GM18526 (cell line): ENCODE measurements around the gene LRRC7.

Experiments used
- POLR2A ChIP-seq: IDR thresholded peaks from 3 replicates; pipeline ENCODE4 v1.6.1; 2011; ENCODE audit not compliant: insufficient read length; ENCODE audit errors: extremely low read depth

LRRC7 gene

DNA sequence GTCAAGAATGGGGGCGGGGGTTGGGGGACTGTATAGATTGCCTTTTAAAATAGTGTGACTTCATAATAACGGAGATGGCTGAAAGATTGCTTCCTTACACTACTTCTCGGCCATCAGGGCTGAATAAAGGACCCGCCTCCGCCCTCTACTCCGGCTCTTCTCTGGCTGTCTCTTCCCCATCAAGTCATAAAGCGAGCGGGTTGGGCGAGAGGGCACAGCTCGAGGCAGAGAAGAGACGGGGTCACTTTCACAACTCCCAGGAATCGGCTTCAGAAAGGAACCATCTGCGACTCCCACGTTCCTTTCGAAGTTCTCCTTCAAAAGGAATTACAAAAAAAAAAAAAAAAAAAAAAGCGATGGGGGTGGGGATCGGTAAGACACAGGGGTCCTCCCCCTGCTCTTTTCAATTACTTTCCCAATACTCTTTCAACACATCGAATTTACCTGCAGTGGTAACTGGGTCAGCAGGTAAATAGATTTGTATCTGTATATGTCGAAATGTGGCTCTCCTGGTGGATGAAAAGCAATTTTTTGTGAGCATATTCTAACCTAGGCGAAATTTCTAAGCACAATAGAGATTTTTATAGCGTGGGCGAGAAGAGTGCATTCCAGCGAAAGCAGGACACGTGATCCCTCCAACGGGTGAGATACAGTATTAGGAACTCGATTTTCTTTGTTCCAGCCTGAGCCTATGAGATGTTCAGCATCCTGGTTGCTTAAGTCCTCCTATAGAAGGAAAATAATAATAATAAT lies 2.0 kb downstream of the LRRC7 start:
- TF ChIP-seq POLR2A: no peak

DNA sequence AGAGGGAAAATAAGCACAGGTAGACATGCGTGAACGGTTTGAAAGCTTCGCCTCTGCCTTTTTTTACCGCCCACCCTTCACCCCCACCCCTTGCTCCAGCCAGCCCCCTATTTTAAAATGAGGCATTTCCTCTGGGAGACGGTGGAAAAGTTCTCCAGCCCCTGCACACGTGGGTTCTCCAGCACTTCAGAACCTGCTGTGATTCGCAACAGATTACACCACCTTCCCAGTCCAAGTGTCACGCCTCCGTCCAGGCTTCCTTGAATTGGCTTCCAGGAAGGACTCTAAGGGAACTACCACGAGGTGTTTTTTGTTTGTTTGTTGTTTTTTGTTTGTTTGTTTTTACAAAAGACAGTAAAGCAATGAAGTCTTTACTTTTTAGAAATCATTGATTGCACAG lies 2.6 kb downstream of the LRRC7 start:
- no peak for TF ChIP-seq POLR2A

DNA sequence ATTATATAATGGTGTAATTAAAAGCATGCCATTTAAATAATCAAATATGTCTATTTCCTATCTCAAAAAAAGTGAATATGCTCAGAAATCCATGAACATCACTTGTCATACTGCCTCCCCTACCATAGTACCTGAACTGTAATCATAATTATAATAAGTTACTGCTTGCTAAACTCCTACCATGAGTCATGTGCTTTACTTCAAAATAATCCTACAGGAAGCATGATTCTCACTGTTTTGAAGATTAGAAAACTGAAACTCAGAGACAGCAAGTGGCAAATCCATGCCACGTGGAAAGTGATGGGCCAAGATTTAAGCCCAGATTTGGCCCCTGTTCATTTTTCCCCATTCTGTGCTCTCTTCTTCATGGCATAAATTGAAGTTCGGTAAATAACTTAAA lies 5.2 kb downstream of the LRRC7 start:
- no peak for TF ChIP-seq POLR2A

DNA sequence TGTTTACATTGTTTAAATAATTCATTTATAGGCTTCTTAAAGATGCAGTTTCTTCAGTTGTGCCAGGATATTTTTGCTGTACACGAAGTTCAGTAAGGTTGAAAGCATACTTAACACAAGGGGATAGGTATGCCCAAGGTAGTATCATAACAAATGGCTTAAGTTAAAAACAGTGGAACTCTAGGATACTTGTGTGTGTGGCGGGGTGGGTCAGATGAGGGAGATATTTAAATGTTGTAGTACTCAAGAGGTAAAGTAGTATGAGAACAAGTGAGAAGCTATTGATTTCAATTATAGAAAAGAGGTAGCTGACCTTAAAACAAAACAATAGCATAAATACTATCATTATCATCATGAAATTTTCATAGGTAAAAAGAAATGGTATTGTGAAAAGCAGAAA lies 6.2 kb downstream of the LRRC7 start:
- no peak for TF ChIP-seq POLR2A

DNA sequence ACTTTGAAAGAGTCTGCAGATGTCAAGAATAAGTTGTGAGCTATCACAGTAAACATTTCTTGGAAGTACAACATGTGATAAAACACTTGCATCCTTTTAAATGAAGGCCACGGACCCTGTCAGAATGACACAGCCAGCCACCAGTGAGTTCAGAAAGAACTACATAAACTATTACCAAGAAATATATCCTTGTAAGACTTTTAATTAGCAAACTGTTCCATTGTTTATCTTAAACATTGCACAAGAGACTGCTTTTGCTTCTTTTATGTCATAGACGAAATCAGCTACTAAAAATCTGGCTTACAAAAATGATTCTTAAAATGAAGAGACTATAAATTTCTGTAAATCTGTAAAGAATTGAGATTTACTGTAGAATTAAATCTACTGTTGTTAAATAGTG lies 17.9 kb downstream of the LRRC7 start:
- TF ChIP-seq POLR2A: no peak

DNA sequence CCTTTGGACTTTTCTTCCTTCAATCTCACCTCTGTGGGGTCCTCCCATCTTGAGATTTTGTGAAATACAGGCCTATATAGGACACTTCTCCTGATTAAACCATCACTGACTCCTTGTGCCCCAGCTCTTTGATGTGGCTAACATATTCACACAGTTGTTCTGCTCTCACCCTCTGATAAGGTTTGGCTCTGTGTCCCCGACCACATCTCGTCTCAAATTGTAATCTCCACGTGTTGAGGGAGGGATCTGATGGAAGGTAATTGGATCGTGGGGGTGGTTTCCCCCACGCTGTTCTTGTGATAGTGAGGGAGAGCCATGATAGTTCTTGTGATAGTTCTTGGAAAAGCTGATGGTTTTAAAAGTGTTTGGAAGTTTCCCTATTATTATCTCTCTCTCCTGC lies 19.7 kb downstream of the LRRC7 start:
- no peak for TF ChIP-seq POLR2A

DNA sequence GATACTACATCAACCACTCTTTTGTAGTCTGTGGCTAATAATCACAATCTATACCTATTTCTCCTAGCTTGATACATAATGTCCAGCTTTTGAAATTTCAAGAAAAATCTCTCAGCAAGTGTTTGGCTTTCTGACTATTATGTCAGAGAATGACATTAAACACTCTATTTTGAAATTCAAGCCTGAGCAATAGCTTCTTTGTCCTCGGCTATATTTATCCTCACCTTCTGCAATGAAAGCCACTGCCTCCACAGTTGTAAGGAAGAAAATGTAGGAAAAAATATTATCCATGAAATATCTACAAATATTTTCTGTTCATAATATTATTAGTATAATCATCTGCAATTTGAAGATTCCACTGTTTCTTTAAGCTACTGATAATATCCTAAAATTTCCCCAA lies 22.1 kb downstream of the LRRC7 start:
- no peak for TF ChIP-seq POLR2A

DNA sequence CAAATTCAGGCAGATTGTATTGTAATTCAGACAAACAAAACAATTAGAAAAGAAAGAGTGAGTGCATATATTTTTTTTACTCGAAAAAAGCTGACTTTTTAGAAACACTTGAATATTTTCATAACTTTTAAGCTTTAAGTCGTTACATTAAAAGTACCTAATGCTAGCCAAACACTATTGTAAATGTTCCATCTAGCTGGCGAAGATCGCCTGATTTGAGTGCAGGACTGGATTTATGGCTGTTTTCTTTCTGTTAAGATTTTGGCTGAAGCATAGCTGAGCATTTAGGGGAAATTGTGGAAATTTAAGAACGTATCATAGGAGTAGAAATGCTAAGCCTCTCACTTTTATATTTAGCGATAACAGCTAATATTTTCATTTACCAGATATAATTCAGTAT lies 24.6 kb downstream of the LRRC7 start:
- no peak for TF ChIP-seq POLR2A

DNA sequence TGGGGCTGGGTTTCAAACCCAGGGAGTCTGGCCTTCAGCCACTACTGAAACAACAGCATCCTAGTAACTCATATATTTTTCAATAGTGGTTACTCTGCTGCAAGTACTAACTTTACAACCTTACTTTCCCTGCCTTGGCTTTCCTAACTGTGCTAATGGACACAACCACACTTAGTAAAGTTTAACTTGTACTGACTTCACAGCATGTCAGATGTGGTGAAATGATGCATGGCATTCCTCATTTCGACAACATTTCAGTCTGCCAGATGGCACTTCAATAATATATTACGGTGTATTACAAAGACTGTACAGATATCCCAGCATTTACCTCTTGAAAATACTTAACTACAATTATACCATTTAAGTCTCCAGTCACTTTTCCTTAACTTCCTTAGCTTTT lies 27.8 kb downstream of the LRRC7 start:
- TF ChIP-seq POLR2A: no peak

DNA sequence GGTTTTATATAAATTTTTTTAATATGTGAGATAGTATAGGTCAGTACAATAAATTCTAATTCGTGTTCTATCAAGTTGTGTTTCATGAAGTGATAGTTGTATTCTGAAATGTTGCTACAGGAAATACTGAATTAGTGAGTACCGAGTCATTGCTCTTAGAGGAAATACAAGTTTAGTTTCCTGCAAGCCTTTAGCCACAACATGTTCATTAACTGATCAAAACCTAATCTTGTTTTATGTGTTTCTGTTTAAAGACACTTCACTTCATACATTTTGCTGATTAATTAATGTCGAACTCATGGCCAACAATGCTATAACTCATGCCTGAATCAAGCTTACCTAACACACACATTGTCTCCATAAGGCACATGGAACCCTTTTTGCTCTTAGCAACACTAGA lies 43.6 kb downstream of the LRRC7 start:
- no peak for TF ChIP-seq POLR2A

DNA sequence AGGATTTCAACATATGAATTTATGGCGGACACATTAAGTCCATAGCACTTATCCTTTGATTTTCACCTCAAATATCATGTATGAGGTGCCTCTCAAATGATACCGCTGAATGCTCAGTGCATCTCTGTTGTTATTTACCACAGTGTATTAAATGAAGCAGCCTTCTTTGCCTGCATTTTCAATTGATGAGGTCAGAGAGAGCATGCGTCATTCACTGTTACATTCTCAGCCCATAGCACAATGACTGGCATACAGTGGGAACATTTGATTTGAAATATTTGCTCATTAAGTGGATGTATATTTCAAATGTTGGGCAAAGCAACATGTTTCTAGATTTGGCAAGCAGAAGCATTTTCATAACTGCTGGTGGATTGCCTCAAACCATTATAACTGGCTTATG lies 45.7 kb downstream of the LRRC7 start:
- no peak for TF ChIP-seq POLR2A

DNA sequence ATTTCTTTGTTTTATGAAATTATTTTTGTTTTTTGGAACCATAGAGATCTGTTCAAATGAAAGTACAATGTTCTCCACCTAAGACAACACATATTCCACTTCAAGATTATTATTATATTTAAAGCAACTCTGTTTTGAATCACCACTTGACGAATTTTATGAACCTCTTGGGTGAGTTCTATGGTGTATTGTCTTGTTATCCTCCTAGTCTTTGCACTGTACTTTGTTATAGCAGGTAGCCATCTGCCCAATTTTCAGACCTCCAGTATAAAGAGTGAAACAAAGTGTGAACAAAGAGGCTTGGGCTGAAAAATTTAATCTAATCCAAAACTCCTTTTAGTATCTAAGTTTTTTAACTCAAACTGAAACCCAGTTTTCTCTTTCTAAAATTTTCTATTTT lies 71.0 kb downstream of the LRRC7 start:
- TF ChIP-seq POLR2A: no peak

DNA sequence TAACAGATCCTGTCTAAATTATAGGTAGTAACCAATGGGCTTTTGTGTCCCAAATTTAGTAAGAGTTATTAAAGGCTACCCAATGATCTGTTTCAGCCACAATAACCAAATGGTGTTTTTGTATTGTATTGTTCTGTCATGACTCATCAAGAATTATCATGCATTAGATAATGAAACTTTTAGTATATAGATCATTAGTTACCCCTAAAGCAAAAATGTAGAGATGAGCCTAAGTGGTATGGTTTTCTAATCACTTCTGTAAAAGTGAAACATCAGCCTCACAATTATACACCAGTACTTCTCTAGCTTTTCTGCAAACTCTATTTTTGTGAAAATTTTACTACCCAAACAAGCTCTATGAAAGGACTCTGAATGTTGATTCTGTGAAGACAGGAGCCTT lies 71.4 kb downstream of the LRRC7 start:
- no peak for TF ChIP-seq POLR2A

DNA sequence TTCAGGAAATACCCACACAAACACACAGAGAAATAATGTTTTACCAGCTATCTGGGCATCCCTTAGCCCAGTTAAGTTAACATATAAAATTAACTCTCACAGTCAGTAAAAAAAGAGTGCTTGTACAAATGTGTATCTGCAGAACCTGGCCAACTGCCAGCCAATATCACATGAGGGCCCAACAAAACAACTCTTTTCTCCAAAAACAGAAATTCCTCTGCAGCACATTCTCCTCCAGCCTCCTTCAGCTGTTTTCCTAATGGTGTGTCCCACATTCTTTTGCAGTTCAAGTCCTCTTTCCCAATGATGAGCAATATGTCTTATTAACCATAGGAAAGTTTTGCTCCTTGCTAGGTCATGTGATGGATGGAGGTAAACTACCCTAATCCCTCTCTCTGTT lies 75.5 kb downstream of the LRRC7 start:
- TF ChIP-seq POLR2A: no peak

DNA sequence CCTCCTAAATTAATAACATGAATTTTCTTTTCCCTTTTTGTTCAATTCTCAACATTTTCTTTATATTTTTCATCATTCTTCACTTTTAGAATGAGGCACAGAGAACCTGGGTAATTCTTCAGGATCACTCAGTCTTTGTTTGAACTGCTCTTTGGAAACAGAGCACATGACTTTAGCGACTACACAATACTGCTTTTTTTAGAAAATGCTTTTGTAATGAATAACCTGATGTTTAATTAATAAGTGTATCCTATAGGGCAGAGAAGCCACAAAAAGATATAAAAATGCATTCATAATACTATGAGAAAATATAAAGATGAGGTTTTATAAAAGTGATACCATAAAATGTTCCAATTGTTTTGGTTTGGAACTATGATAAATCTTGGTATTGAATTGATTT lies 77.8 kb downstream of the LRRC7 start:
- no peak for TF ChIP-seq POLR2A

DNA sequence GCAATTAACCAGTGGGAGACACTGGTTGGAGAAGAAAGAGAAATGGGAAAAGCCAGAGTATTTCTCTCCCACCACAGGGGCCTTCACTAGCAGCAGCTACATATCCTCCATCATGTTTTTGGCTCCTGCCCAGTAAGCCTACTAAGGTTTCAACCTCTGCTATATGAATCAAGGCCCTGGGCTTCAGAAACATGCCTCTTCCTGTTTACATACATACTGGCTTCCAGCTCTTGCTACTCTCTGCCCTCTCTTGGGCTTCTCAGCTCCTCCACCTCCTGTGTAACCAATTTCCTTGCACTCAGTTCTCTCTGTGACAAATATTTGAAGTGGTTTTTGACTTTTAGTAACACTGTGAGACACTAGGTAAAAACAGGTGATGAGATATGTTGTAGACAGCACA lies 80.8 kb downstream of the LRRC7 start:
- TF ChIP-seq POLR2A: no peak

DNA sequence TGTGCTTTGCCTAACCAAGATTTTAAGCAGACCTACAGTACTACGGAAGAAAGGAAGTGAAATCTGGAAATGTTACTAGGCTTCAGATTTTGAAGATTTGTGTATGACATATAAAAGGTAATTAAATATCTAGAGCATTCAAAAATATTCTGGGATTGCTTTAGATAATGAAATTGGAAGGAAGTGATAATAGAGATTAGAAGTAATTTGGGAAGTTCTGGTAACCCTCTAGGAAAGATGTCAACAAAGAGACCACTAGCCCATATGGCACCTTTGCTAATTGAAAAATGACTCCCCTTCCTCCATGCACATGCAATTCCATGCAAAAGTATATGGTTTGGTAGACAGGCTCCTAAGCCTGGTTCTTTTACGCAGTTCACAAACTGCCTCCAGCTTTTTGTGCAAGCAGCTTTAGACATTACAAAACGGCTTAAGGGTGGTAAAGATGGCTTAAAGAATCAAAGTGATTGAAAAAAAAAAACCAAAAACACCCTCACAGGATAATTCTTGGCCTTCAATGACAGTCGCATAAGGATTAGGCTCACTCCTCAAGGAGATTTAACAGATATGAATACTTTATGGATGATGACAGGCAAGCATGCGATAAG lies 81.8 kb downstream of the LRRC7 start:
- TF ChIP-seq POLR2A: no peak

DNA sequence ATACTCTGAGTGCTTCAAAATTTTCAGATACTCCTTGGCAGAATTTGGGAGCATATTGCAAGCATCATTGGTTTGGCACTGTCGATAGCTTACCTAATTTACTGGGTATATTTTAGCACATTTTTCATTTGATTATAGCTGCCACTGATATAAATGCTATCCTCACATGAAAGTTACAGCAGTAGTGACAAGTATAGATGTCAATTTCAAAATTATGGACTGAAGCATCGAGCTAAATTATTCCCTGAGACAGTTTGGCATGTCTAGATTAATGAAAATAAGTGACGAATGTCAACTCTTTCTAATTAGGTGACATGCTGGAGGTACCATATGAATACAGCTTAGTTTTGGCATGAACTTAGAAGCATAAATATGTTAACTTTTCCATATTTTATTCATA lies 83.1 kb downstream of the LRRC7 start:
- TF ChIP-seq POLR2A: no peak

DNA sequence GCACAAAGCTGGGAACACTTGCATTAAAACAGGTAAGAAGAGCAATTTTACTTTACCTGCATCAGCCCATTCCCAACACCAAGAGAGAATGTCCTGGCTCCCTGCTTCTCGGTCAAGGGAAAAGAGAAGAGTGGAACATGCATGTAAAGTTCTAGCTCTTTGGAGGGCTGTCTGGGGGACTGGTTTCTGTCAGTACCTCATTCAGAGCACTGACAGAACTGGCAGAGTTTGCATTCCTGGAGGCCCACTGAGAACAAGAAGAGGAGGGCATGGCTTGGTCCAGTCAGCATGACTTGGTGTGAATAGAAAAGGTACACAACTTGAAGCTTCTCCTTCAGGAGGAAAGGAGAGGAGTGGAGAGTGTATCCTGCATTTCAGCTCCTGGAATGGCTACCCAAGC lies 83.9 kb downstream of the LRRC7 start:
- TF ChIP-seq POLR2A: no peak
